ENCODE data around the gene TRAM2. TPM values are rescaled to one million over a fixed set of nuclear protein-coding genes. Genes with fewer than 3 reads are reported as not detected.
"Not testable (repeated sequence)": the region's sequence is repeated elsewhere in the genome, so short reads cannot be mapped to it uniquely, and the experiment has no call there.

The TRAM2 gene
- polyA plus RNA-seq, 2 donors, result 1.0 to 1.8 TPM

GRCh38 chr6:52474173-52474572, 102.7 kb downstream of the TRAM2 start:
- Histone ChIP-seq H3K9me3 (ENCODE audit: control insufficient read depth in 2 of 2, insufficient read depth in 1 of 2, low read depth in 1 of 2, low read length in 1 of 2) (no peaks in the 10 kb centered on the region), H3K4me3 (ENCODE audit: low read depth in 1 of 2, low read length in 2 of 2) (no peak overlapping the region), H3K27me3 (ENCODE audit: control insufficient read depth in 1 of 2, insufficient read depth in 2 of 2, low read length in 2 of 2) (no peaks in the 10 kb centered on the region), H3K36me3 (ENCODE audit: control insufficient read depth in 2 of 2, insufficient read depth in 2 of 2, low read length in 1 of 2) (no peaks in the 10 kb centered on the region), H3K4me1 (ENCODE audit: control insufficient read depth in 2 of 2, insufficient read depth in 2 of 2, low read length in 1 of 2) (peaks cover 0 to 2% of the 10 kb centered on the region in 2 donors), H3K27ac (ENCODE audit: low read depth in 2 of 2, low read length in 1 of 2) (no peak overlapping the region)
- WGBS, 2 donors, result 95 to 96% methylated on average over 4 of the region's 4 CpGs

GRCh38 chr6:52461194-52461593, 115.7 kb downstream of the TRAM2 start:
- not testable (repeated sequence) for H3K9me3 ChIP-seq (ENCODE audit: control insufficient read depth in 2 of 2, insufficient read depth in 1 of 2, low read depth in 1 of 2, low read length in 1 of 2); H3K4me1 ChIP-seq (ENCODE audit: control insufficient read depth in 2 of 2, insufficient read depth in 2 of 2, low read length in 1 of 2); H3K27ac ChIP-seq (ENCODE audit: low read depth in 2 of 2, low read length in 1 of 2); H3K36me3 ChIP-seq (ENCODE audit: control insufficient read depth in 2 of 2, insufficient read depth in 2 of 2, low read length in 1 of 2); H3K27me3 ChIP-seq (ENCODE audit: control insufficient read depth in 1 of 2, insufficient read depth in 2 of 2, low read length in 2 of 2); H3K4me3 ChIP-seq (ENCODE audit: low read depth in 1 of 2, low read length in 2 of 2)
- WGBS, 2 donors, result 84 to 89% methylated on average over 2 of the region's 2 CpGs

- H3K4me3 ChIP-seq (ENCODE audit: low read depth in 1 of 2, low read length in 2 of 2), result no peak overlapping the region
- 82 to 84% methylated on average over 2 of the region's 2 CpGs for WGBS, 2 donors
- H3K4me1 ChIP-seq (ENCODE audit: control insufficient read depth in 2 of 2, insufficient read depth in 2 of 2, low read length in 1 of 2), result no peaks in the 10 kb centered on the region
These were observed 119.8 kb downstream of the TRAM2 start for GRCh38 chr6:52457096-52457495.

DNA sequence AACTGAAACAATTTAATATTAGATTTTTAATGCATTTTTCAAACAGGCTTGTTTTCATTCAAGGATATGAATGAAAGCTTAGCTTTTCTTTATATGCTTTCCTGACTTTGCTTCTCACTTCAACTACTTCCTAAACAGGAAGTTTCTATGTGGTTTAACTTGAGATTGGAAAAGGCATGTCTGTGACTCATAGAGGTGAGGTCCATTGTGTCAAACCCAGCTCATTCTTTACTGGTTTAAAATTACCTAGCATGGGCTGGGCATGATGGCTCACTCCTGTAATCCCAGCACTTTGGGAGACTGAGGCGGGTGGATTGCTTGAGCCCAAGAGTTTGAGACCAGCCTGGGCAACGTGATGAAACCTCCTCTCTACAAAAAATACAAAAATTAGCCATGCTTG, 122.3 kb downstream of the TRAM2 start:
- H3K27ac ChIP-seq (ENCODE audit: low read depth in 2 of 2, low read length in 1 of 2), result peak overlapping the region in 1 of 2 donors; percentile 69
- WGBS, 2 donors, result 52 to 57% methylated on average over 2 of the region's 2 CpGs

More at GRCh38 chr6:52457096-52457495, 119.8 kb downstream of the TRAM2 start:
- H3K27ac ChIP-seq (ENCODE audit: low read depth in 2 of 2, low read length in 1 of 2), result no peak overlapping the region
- no peaks in the 10 kb centered on the region for H3K9me3 ChIP-seq (ENCODE audit: control insufficient read depth in 2 of 2, insufficient read depth in 1 of 2, low read depth in 1 of 2, low read length in 1 of 2)
- H3K27me3 ChIP-seq (ENCODE audit: control insufficient read depth in 1 of 2, insufficient read depth in 2 of 2, low read length in 2 of 2), result no peaks in the 10 kb centered on the region
- no peaks in the 10 kb centered on the region for H3K36me3 ChIP-seq (ENCODE audit: control insufficient read depth in 2 of 2, insufficient read depth in 2 of 2, low read length in 1 of 2)

More for the DNA sequence above, 122.3 kb downstream of the TRAM2 start:
- Histone ChIP-seq H3K4me1 (ENCODE audit: control insufficient read depth in 2 of 2, insufficient read depth in 2 of 2, low read length in 1 of 2) (no peaks in the 10 kb centered on the region), H3K4me3 (ENCODE audit: low read depth in 1 of 2, low read length in 2 of 2) (no peak overlapping the region), H3K27me3 (ENCODE audit: control insufficient read depth in 1 of 2, insufficient read depth in 2 of 2, low read length in 2 of 2) (no peaks in the 10 kb centered on the region), H3K36me3 (ENCODE audit: control insufficient read depth in 2 of 2, insufficient read depth in 2 of 2, low read length in 1 of 2) (no peaks in the 10 kb centered on the region), H3K9me3 (ENCODE audit: control insufficient read depth in 2 of 2, insufficient read depth in 1 of 2, low read depth in 1 of 2, low read length in 1 of 2) (no peaks in the 10 kb centered on the region)

Other genes with a start within 250 kb of the TRAM2 start
- 1 to 10 TPM; 5.1 to 7.7 TPM for gene PAQR8, start 214.9 kb downstream of the TRAM2 start, polyA plus RNA-seq
- 10 to 100 TPM in 1 of 2 donors, 1 to 10 TPM in 1; 8.4 to 14.4 TPM for gene EFHC1, start 156.7 kb downstream of the TRAM2 start, polyA plus RNA-seq
- 10 to 100 TPM; 30.8 to 43.2 TPM for gene TMEM14A, start 94.1 kb upstream of the TRAM2 start, polyA plus RNA-seq
- gene GSTA2, start 186.4 kb upstream of the TRAM2 start, polyA plus RNA-seq, result not detected
- gene GSTA1, start 226.8 kb upstream of the TRAM2 start, polyA plus RNA-seq, result 1 to 10 TPM; 2.4 to 3.1 TPM